HG03469 (cell line): ENCODE results near the gene OXSR1.
A peak's percentile ranks its signal among the peaks of the same experiment; 100 is the strongest.
"Not testable (repeated sequence)": the region's sequence is repeated elsewhere in the genome, so short reads cannot be mapped to it uniquely, and the experiment has no call there.

Experiments
- ATAC-seq: cut with Tn5 transposase; IDR thresholded peaks from one replicate; pipeline ENCODE4 v1.9.1; 2021; ENCODE audit warnings: mild to moderate bottlenecking, moderate library complexity, moderate number of reproducible peaks; ENCODE audit not compliant: unreplicated experiment

The OXSR1 gene

GRCh38 chr3:38163841-38164642 is 1.3 kb upstream of the OXSR1 start:
- ATAC-seq: no peak

DNA sequence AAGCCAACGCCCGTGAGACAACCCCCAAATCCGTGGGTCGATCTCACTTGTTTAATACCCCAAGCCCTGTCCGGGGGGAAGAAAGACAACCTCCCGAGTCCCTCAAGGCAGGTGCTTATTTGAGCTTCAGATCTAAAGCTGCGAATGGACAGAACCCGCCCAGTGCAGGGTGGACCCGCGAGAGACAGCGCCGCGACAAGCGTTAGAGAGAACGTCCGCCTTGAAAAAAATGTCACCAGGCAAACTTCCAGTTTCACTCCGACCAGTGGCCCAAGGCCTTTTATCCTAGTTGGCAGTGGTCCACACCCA is 740 bp upstream of the OXSR1 start:
- no peak for ATAC-seq

DNA sequence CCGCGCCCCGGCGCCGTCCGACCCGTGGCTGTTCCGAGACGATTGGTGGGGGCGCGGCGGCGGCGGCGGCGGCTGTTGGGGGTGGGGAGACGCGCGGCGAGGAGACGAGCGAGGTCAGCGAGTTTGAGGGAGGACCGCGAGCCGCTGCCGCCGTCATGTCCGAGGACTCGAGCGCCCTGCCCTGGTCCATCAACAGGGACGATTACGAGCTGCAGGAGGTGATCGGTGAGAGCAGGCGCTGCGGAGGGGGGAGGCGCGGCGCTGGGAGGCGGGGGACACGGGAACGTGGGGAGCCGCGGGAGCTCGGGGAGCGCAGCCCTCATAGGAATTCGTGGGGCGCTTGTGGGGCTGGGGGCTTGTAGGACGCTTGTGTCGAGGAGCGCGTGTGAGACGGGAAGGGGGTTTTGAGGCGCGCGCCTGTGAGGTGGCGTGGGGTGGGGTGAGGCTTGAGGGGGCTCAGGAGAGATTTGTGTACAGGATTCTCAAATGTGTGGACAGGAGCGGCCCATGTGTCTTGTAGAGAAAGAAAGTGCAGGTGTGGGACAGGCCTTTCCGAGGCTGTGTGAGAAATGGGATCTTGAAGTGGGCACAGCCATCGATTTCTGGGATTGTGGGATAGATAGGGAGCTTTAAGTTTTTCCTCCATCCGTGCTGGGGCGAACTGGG is 518 bp downstream of the OXSR1 start:
- no peak for ATAC-seq

- no peak for ATAC-seq
Measured at GRCh38 chr3:38167591-38167990, 2.3 kb downstream of the OXSR1 start.

GRCh38 chr3:38168151-38169026 is 3.1 kb downstream of the OXSR1 start:
- no peak for ATAC-seq

DNA sequence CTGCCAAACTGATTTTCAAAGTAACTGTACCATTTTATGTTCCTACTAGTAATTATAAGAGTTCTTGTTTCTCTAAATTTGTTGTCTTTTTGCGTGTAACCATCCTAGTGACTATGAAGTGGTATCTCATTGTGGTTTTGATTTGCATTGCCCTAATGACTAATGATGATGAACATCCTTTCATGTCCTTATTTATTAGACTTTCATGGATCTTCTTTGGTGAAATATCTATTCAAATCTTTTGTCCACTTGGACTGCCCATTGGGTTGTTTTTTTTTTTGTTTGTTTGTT is 3.6 kb downstream of the OXSR1 start:
- ATAC-seq: no peak

GRCh38 chr3:38170722-38171121 is 5.4 kb downstream of the OXSR1 start:
- no peak for ATAC-seq

DNA sequence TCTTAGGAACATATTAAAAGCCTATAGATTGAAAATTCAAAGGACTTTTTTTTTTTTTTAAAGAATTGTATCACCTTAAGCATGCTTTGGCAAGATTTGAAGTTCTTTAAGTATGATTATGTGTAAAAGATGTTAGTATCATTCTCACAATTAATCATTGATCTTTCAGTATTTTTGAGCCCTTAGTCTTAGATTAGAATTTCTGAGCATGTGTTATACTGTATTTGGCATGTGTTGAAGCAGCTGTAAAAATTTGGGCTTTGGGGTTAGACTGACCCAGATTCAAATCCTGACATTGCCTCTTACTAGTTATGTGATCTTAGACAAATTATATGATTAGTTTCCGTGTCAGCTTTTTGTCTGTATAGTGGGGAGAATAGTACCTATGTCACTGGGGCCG is 6.3 kb downstream of the OXSR1 start:
- ATAC-seq: no peak

GRCh38 chr3:38173834-38174418 is 8.6 kb downstream of the OXSR1 start:
- ATAC-seq: peak; percentile 34

- no peak for ATAC-seq
Measured at GRCh38 chr3:38177181-38177580, 11.8 kb downstream of the OXSR1 start.

GRCh38 chr3:38186781-38187180 is 21.4 kb downstream of the OXSR1 start:
- no peak for ATAC-seq

DNA sequence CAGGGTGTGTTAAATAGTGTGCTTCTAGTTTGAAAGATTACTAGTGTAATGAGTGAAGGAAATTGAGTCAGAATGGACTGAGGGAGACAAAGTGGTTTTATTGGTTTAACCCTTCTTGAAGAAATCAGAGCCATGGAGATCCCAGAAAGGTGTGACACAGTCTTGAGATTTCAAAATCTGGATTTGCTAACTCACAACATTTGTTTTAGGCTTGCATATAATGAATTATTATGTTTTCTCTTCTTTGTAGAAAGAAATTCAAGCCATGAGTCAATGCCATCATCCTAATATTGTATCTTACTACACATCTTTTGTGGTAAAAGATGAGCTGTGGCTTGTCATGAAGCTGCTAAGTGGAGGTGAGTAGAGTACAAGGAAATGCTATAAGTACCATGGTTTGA is 25.1 kb downstream of the OXSR1 start:
- no peak for ATAC-seq

DNA sequence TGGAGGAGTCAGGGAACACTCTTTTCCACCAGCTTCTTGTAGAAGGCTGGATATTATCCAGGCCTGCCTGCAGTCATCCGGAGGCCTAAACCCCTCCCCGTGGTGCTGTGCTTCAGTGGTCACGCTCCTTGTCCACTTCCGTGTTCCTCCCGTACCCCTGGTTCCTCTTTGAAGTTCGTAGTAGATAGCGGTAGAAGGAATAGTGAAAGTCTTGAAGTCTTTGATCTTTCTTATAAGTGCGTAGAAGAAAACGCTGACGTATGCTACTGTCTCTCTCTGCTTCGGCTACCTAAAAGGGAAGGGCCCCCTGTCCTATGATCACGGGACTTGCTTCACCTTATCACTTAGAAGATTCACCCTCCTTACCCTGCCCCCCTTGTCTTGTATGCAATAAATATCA is 37.6 kb downstream of the OXSR1 start:
- ATAC-seq: not testable (repeated sequence)

DNA sequence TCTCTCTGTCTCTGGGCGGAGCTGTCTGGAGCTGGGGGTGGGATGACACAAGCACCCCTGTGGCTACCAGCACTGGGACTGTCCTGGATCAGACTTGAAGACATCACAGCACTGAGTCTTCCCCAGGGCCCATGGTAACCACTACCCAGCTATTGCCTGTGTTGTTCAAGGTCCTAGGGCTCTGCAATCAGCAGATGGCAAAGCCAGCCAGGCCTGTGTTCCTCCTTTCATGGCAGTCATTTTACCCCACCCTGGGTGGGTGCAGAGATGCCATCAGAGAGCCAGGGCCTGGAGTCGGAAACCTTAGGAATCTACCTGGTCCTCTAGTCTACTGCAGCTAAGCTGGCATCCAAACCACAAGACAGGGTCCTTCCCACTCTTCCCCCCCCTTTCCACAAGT is 38.4 kb downstream of the OXSR1 start:
- ATAC-seq: no peak

- no peak for ATAC-seq
Measured at GRCh38 chr3:38204599-38205471, 39.5 kb downstream of the OXSR1 start.

DNA sequence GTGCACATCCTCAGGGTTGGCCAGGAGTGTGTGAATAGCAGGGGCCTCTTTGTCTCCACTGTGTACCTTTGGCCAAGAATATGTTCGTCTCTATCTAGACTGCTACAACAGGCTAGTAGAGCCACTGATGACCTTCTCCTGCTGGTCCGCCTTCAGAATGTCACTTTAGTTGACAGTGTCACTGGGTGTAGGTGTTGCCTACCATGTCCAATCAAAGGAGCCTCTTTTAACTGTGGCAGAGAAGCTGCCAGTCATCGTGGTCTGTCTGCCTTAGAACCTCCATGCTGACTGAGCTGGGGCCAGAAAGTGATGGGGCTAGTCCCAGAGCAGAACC is 40.1 kb downstream of the OXSR1 start:
- ATAC-seq: no peak

- no peak for ATAC-seq
Measured at GRCh38 chr3:38207254-38208003, 42.1 kb downstream of the OXSR1 start.

GRCh38 chr3:38210141-38210757 is 44.9 kb downstream of the OXSR1 start:
- ATAC-seq: peak; percentile 75

- no peak for ATAC-seq
Measured at GRCh38 chr3:38212141-38212540, 46.8 kb downstream of the OXSR1 start.

GRCh38 chr3:38214560-38214959 is 49.2 kb downstream of the OXSR1 start:
- no peak for ATAC-seq
